Superior temporal gyrus (tissue), 1 donor: ENCODE measurements around the gene ULK4.
"Not testable (repeated sequence)": the region's sequence is repeated elsewhere in the genome, so short reads cannot be mapped to it uniquely, and the experiment has no call there.

ENCODE experiments used
- DNase-seq: peaks from one replicate; pipeline ENCODE4 v3.0.0-alpha.2; 2016; ENCODE audit errors: extremely low spot score

The ULK4 gene

DNA sequence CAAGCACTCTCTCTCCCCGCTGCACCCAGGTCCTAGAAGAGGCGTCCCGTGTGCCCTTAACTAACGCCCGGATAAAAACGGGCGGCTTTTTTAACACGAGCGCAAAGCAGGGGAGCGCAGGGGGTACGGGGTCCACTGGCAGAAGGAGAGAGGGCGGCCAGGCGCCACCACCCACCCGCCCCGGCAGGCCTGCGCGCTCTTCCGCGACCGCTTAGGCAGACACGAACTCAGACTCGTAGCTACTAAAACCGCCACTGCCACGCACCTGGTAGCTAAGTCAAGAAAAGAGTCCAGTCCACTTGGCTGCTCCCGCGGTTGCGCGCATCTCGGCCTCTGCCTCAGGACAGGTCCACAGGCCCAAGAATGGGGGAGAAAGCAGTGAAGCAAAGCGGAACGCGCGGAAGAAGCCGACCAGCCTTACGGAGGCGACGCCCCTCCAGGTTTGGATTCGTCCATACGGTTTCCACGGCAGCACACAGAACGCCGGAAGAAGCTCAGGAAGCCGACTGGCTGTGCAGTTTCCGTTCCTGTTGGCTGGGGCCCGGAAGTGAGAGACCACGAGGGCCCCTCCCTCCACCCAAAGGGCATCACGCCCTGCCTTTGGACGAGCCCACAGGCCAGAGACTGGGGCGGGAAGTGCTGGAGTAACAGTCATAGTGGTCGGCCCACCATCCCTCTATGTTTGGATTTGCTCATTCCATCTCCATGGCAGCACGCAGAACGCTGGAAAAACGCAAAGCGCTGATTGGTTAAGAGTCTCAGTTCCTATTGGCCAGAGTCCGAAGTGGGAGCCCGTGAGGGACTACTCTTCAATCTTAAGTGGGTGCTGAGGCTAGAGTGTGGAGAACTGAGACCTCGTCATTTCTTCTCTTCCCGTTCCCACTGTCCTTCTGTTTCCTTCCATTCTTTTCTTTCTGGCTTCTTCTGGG, at the start of gene ULK4:
ULK4 (minus strand) TSS at position 353 of the 929 bp plus-strand sequence. CDS start 7,344 bp downstream, outside the sequence.
- DNase-seq = peak; percentile 99

DNA sequence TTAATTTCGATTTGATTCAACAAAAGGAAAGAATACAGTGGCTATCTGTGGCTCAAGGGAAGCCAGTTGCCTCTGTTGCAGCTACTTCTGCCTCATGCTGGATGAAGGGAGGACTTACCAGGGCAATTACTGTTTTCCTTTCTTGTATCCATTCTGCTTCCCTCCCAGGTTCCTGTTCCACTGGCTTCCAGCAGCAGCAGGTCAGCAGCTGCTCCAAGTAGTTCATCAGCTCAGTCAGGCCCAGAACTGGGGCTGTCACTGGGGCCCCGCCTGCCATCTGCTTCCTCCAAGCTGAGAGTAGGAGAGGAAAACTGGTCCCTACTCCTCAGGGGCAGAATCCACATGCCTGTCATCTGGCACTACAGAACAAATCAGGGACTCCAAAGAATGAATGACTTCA, 48.6 kb upstream of the ULK4 start:
- DNase-seq = no peak

DNA sequence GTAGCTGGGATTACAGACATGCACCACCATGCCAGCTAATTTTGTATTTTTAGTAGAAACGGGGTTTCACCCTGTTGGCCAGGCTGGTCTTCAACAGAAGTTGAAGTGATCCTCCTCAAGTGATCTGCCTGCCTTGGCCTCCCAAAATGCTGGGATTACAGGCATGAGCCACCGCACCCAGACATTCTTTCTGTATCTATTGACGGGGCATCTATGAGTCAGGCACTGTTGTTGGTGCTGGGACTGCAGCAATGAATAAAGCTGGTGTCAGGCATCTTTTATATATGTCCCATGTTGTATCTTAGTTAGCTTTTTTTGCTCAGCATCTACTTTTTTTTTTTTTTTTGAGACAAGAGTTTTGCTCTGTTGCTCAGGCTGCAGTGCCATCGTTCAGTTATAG, 47.6 kb upstream of the ULK4 start:
- DNase-seq = no peak

DNA sequence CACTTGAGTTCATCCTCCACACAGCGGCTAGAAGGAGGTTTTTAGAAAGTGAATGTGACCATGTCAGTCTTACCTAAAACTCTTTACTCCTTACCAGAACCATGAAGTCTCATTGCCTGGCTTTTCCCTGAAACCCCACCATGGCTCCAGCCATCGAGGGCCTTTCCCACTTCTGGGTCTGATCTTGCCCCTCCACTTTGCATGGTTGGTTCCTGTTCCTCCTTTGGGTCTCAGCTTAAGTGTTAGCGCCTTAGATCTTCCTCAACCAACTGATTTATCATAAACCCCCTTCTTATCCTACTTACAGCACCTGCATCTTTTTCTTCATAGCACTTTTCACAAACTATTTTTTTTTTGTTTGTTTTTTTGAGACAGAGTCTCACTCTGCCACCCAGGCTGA, 45.9 kb upstream of the ULK4 start:
- no peak for DNase-seq

DNA sequence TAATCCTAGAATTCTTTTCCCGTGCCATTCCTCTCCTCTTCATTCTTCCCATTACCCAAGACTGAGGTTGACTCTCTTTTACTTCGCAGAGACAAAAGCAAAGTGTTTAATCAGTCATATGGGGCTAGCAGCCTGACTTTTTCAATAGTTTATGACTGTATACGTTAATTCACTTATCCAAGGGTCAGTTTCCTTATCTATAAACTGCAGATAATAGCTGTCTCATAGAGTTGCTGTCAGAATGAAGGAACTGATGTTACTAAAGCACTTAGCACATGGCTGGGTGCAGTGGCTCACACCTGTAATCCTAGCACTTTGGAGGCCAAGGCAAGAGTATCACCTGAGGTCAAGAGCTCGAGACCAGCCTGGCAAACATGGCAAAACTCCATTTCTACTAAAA, 43.5 kb upstream of the ULK4 start:
- DNase-seq = no peak

DNA sequence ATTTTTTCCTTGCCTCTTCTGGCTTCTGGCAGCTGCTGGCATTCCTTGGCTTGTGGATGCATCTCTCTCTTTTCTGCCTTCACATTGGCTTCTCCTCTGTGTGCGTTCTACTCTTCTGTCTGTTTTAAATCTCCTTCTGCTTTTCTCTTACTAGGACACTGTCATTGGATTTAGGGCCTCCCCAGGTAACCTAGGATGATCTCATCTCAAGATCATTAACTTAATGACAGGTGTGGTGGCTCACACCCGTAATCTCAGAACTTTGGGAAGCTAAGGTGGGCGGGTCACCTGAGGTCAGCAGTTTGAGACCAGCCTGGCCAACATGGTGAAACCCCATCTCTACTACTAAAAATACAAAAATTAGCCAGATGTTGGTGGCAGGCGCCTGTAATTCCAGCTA, 40.9 kb upstream of the ULK4 start:
- no peak for DNase-seq

DNA sequence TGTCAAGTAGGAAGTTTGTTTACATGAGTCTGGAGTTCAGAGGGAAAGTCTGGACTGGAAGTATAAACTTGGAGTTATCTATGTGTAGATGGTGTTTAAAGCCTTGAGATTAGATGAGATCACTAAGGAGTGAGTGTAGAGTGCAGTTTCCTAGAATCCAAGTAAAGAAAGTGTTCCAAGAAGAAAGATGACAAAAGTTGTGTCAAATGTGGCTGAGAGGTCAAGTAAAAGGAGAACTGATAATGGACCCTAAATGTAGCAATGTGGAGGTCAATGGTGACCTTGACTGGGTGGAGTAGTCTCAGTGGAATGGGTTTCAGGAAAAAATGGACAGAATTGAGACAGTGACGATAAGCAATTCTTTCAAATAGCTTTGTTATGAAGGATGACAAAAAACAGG, 39.9 kb upstream of the ULK4 start:
- DNase-seq = no peak

DNA sequence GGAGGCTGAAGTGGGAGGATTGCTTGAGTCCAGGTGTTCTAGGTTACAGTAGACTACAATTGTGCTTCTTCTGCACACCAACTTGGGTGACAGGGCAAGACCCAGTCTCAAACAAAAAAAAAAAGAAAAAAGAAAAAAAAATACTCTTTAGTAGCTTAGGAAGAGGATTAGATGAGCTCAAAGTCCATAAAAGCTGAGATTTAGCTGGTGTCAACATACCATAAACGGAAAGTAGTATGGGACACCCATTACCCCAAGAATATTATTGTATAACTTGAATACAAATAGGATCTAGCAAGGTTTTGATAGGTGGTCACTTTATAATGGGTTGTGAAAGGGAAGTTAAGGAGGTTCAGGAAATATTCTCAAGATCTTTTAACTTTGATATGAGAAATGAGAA, 38.0 kb upstream of the ULK4 start:
- DNase-seq = no peak

DNA sequence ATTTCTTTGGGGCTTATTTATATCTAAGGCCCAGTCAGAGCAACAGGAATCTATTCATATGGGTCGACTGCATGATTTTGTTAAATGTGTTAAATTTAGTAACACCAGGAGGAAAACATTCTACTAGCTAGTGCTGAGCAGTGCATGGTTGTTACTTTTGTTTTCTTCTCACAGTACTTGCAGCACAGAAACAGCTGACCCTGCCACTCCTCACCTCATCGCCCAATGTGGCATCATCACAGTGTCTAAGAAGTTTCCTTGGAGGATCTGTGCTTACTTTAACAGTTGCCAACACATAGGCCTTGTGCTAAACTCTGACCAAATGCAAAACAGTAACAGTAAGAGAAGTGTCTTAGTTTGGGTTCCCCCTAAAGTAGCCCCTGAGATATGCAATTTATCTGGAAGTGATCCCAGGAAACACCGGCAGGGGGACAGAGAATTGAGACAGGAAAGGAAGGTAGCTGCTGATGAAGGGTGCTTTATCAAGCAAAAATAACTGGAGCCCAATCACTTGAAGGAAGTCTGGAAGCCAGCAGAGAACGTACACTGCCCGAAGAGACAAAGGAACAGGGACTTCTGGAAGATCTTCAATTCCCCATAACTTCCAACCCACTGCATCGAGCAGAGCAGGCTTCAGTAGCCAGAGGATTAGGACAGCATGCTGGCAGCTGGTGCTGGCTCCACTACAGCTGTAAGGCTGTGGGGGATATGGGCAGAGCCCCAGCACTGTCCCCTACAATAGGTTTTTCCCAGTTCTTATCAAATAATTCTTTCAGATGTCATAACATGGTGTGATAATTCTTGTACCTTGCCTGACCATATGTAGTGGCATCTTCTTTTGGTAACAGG, 36.0 kb upstream of the ULK4 start:
- DNase-seq = no peak

DNA sequence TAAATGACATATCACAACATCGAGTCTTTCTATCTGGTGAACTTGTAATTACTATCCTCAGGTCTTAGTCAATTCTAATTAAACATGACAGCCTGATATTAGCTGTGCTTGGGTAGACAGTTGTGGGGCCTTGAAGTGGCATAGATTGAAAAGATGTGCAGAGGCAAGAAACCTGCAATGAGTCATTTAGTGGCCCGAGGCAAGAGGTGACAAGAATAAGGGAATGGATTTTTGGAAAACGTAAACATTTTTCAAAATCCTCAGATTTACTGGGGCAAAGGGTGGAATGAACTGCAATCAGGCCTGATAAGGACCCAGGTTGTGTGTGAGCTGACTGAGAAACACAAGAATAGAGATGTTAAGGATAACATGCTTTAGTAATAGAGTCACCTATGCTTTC, 29.5 kb upstream of the ULK4 start:
- DNase-seq = no peak

DNA sequence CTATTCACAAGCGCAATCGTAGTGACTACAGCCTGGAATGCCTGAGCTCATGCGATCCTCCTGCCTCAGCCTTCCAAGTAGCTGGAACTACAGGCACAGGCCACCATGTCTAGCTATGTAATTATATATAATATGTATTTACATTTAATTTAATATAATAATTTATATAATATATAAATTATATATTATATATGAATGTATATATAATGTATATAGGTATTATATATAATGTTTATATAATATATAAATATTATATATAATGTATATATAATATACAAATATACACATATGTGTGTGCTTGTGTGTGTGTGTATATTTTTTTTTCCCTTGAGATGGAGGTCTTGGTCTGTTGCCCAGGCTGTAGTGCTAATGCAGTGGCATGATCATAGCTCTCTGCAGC, 27.6 kb upstream of the ULK4 start:
- no peak for DNase-seq

DNA sequence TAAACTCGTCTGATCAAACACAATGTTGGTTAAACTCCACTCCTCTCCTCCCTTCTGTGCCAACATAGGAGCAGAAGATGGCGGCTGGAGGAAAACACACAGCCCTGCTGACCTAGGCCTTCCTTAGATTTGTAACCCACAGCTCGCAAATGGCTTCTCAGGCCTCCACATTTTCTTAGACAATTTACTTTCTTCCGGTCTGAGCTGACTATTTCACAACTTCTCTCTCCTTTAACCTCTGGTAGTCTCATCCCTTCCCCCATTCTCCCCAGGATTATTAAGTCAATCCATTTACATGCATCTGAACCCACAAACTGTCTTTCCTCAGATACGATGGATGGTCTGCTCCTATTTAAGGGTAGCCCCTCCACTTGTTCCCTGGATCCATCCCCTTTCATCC, 25.7 kb upstream of the ULK4 start:
- DNase-seq = no peak

DNA sequence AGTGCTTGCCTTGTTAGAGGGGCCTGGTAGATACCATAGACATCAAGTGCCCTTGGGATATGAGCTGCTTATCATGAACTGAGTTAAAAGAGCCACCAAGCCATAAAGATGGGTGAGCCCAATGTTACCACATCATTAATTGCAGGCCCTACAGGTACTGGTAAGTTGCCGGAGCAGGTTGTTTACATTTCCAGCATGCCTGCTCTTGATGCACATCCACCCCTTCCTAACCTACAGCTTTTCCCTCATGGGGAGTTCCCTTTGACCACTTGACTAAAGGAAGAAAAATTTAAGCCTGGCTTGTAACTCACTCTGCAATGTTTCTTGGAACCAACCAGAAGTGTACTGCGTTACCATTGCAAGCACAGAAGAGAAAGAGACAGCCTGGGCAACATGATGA, 24.7 kb upstream of the ULK4 start:
- no peak for DNase-seq

DNA sequence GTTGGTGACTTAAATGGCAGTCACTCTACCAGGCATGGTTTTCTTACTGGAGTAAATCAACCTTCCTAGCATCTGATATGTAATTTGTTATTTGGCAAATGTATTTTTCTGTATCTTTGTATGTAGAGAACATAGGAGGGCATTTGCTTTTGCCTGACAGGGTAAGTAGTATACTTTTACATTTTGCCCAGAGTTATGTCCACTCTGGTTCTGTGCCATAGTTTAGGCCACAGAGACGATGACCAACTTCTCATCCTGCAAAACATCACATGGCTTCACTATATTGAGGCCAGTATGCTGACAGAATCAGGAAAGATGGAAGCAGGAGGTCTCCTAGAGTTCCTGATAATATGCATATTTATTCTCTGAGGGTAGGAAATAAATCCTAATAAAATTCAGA, 23.1 kb upstream of the ULK4 start:
- no peak for DNase-seq

DNA sequence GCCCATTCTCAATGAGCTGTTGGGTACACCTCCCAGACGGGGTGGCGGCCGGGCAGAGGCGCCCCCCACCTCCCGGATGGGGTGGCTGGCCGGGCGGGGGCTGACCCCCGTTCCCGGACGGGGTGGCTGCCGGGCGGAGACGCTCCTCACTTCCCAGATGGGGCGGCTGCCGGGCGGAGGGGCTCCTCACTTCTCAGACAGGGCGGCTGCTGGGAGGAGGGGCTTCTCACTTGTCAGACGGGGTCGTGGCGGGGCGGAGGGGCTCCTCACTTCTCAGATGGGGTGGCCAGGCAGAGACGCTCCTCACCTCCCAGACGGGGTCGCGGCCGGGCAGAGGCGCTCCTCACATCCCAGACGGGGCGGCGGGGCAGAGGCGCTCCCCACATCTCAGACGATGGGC, 21.2 kb upstream of the ULK4 start:
- not testable (repeated sequence) for DNase-seq

DNA sequence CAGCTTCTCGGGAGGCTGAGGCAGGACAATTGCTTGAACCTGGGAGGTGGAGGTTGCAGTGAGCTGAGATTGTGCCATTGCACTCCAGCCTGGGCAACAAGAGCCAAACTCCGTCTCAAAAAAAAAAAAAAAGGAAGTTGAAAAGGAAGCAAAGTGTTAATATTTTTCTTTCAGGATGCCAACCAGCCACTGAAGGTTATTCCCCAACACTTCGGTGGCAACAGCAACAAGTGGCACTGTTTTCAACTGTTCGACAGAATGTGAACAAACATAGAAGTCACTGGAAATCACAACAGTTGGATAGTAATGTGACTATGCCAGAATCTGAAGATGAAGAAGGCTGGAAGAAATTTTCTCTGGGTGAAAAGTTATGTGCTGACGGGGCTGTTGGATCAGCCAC, 15.5 kb upstream of the ULK4 start:
- not testable (repeated sequence) for DNase-seq

DNA sequence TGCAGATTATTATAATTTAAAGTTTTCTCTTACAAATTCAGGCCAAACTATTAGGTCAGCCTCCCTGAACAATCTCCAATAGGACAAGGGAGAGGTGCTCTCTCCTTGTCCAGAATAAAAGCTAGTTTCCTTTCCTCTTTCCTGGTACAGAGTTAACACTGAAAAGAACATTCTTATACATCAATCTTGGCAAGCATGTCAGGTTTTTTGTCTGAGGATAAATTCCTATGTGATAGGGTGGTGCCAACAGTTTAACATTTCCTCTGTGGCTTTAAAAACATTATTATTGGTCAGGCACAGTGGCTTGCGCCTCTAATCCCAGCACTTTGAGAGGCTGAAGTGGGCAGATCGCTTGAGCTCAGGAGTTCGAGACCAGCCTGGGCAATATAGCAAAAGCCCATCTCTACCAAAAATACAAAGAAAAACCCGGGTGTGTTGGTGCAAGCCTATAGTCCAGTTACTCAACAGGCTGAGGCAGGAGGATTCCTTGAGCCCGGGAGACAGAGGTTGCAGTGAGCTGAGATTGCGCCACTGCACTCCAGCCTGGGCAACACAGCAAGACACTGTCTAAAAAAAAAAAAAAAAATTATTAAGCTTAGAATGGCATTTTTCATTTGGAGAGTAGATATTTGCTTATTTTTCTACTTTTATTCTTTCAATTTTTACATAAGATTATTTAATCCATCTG, 13.7 kb upstream of the ULK4 start:
- no peak for DNase-seq

DNA sequence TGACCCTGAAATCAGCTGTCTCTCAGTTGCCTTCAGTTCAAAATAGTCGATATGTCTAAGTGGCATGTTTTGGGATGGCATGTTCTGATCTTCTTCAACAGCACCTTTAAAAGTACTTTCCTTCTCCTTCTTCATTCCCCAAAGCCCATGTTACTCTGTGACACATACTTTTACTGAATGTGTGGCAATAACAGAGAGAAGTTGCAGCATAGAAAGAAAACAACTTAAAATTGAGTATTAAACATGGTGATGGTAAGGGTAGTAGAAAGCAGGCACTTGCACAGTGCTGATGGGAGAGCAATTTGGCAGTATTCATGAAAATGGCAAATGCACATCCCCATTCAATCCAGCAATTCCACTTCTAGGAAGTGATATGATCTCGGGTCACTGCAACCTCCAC, 12.3 kb upstream of the ULK4 start:
- DNase-seq = no peak

DNA sequence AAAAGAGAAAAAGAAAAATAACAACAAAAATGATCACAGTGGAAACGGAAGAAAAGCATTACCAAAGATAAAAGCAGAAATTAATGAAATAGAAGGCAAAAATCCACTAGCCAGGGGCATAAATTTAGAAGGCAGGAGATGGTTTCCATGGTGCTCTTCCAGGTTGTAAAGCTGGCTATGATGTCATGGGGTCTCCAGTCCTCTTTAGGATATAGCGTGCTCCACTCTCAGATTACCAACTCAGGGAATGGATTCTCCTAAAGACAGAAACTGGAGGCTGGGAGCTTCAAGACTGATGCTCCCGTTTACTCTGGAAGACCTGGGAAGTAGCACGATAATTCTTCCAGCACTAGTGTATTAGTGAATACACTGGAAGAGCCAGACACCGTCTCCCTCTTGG, 10.9 kb upstream of the ULK4 start:
- no peak for DNase-seq

DNA sequence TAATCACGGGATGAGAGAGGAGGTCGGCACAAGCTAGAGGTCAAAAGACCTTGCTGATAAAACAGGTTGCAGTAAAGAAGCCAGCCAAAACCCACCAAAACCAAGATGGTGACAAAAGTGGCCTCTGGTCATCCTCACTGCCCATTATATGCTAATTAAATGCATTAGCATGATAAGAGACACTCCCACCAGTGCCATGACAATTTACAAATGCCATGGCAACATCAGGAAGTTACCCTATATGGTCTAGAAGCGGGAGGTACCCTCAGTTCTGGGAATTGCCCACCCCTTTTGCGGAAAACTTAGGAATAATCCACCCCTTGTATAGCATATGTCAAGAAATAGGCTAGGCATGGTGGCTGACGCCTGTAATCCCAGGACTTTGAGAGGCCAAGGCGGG, 4.3 kb upstream of the ULK4 start:
- no peak for DNase-seq

DNA sequence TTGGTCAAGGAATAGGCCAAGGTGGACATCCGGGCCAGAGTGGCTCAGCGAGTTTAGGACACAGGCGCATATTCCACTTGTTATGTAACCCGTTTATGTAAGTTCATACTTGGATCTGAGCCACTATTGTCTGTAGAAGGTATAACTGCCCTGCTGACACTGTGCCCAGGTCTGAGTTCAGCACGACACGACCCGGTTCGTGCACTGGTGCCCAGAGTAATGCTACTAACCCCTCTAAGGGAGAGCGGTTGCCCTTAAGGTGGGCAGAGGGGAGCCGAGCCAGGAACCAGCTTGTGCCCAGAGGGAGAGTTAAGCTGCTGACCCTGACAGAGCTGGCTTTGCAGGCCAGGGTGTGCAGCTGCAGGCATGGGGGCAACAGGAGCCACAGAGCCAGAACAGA, 1.9 kb upstream of the ULK4 start:
- DNase-seq = no peak
